IMR-90 (cell line): ENCODE measurements around the gene HLA-B. TPM values are rescaled to one million over a fixed set of nuclear protein-coding genes. Genes with fewer than 3 reads are reported as not detected.

Experiments used
- ATAC-seq: fragments of 200-7000 bp; cut with Tn5 transposase; 2 replicates; pipeline ENCODE4 v1.9.1; 2020; ENCODE audit warnings: low read depth, mild to moderate bottlenecking, moderate library complexity
- BruUV-seq: library from RNA; stranded (reverse); fragments of 400-500 nt; replicated peaks from 2 replicates; lab custom pipeline; 2021; lab: Mats Ljungman, UMichigan
- CTCF ChIA-PET: fragments of 300-600 bp; formaldehyde crosslinking; extraction: SDS; loops from one replicate; lab custom pipeline; 2021; ENCODE audit warnings: antibody characterized with exemption; lab: Yijun Ruan, JAX
- POLR2A ChIA-PET: fragments of 300-600 bp; sonication (Branson Sonifier 250); formaldehyde crosslinking; loops from one replicate; lab custom pipeline; 2022; ENCODE audit warnings: antibody characterized with exemption; ENCODE audit not compliant: unreplicated experiment; lab: Charles Lee
- DNase-seq: peaks from one replicate; pipeline ENCODE4 v3.0.0; 2013
- H2AFZ ChIP-seq: replicated peaks from 2 replicates; pipeline ENCODE3; 2013; ENCODE audit warnings: low read length, mild to moderate bottlenecking; ENCODE audit not compliant: poor library complexity
- H2AK5ac ChIP-seq: 2 replicates; pipeline ENCODE4 v1.6.1; 2013; ENCODE audit warnings: low read depth, low read length, inconsistent platforms
- H2AK9ac ChIP-seq: replicated peaks from 2 replicates; pipeline ENCODE3; 2013; ENCODE audit warnings: mild to moderate bottlenecking, low read depth, low read length, moderate library complexity; ENCODE audit not compliant: poor library complexity
- H2BK120ac ChIP-seq: 2 replicates; pipeline ENCODE4 v1.6.1; 2013; ENCODE audit warnings: low read depth, low read length, inconsistent platforms
- H2BK15ac ChIP-seq: 3 replicates; pipeline ENCODE4 v1.6.1; 2013; ENCODE audit warnings: low read depth, low read length, inconsistent platforms
- H2BK20ac ChIP-seq: 2 replicates; pipeline ENCODE4 v1.6.1; 2013; ENCODE audit warnings: low read depth, mild to moderate bottlenecking, inconsistent platforms, low read length, moderate library complexity
- H2BK5ac ChIP-seq: 2 replicates; pipeline ENCODE4 v1.6.1; 2013; ENCODE audit warnings: mild to moderate bottlenecking, low read depth, low read length, inconsistent platforms; ENCODE audit not compliant: poor library complexity, severe bottlenecking
- H3K14ac ChIP-seq: replicated peaks from 2 replicates; pipeline ENCODE4 v1.6.1; 2013; ENCODE audit warnings: low read depth, low read length, inconsistent platforms
- H3K18ac ChIP-seq: 2 replicates; pipeline ENCODE4 v1.6.1; 2013; ENCODE audit warnings: low read depth, low read length, control low read depth
- H3K23ac ChIP-seq: 2 replicates; pipeline ENCODE4 v1.6.1; 2013; ENCODE audit warnings: low read depth, low read length, inconsistent platforms
- H3K27ac ChIP-seq: 2 replicates; pipeline ENCODE4 v1.5.1; 2013; ENCODE audit warnings: mild to moderate bottlenecking, control low read depth, low read length; ENCODE audit not compliant: insufficient read depth
- H3K27me3 ChIP-seq: 2 replicates; pipeline ENCODE4 v1.6.1; 2013; ENCODE audit warnings: low read length; ENCODE audit not compliant: control insufficient read depth, insufficient read depth
- H3K36me3 ChIP-seq: 2 replicates; pipeline ENCODE4 v1.6.1; 2013; ENCODE audit warnings: low read length, mixed read lengths; ENCODE audit not compliant: control insufficient read depth, insufficient read depth
- H3K4ac ChIP-seq: 2 replicates; pipeline ENCODE4 v1.6.1; 2013; ENCODE audit warnings: low read depth, low read length, inconsistent platforms
- H3K4me1 ChIP-seq: 2 replicates; pipeline ENCODE4 v1.6.1; 2013; ENCODE audit warnings: low read length, mixed read lengths; ENCODE audit not compliant: control insufficient read depth, insufficient read depth
- H3K4me2 ChIP-seq: 2 replicates; pipeline ENCODE4 v1.6.1; 2013; ENCODE audit warnings: low read depth, mild to moderate bottlenecking, control low read depth, low read length, moderate library complexity
- H3K4me3 ChIP-seq: 2 replicates; pipeline ENCODE4 v1.5.1; 2013; ENCODE audit warnings: low read depth, mild to moderate bottlenecking, control low read depth, low read length, moderate library complexity; ENCODE audit not compliant: insufficient read depth
- H3K56ac ChIP-seq: 2 replicates; pipeline ENCODE4 v1.6.1; 2013; ENCODE audit warnings: low read length, inconsistent platforms; ENCODE audit not compliant: insufficient read depth; ENCODE audit errors: extremely low read depth
- H3K79me1 ChIP-seq, 2 experiments: 2 replicates each; pipeline ENCODE4 v1.6.1; 2013; ENCODE audit warnings: low read length in 2 of 2, inconsistent platforms in 1 of 2, low read depth in 1 of 2
- H3K9ac ChIP-seq: 2 replicates; pipeline ENCODE4 v1.6.1; 2013; ENCODE audit warnings: low read depth, low read length, control low read depth
- H3K9me1 ChIP-seq: 2 replicates; pipeline ENCODE4 v1.6.1; 2013; ENCODE audit warnings: low read length, inconsistent platforms; ENCODE audit not compliant: insufficient read depth
- H3K9me3 ChIP-seq: 2 replicates; pipeline ENCODE4 v1.6.1; 2013; ENCODE audit warnings: low read length; ENCODE audit not compliant: control insufficient read depth, insufficient read depth
- H4K20me1 ChIP-seq: 2 replicates; pipeline ENCODE4 v1.6.1; 2013; ENCODE audit warnings: low read length, inconsistent platforms; ENCODE audit not compliant: insufficient read depth
- H4K5ac ChIP-seq: 2 replicates; pipeline ENCODE4 v1.6.1; 2013; ENCODE audit warnings: mild to moderate bottlenecking, low read depth, low read length, control low read depth
- H4K8ac ChIP-seq, 2 experiments: 2 replicates each; pipeline ENCODE4 v1.6.1; 2013; ENCODE audit warnings: low read depth in 2 of 2, low read length in 2 of 2, control low read depth in 1 of 2, inconsistent platforms in 1 of 2
- H4K91ac ChIP-seq: 2 replicates; pipeline ENCODE4 v1.6.1; 2013; ENCODE audit warnings: low read depth, low read length, inconsistent platforms; ENCODE audit not compliant: insufficient read depth
- BHLHE40 ChIP-seq: fragments of 150-350 bp; IDR thresholded peaks from 2 replicates; pipeline ENCODE4 v1.6.1; 2016; ENCODE audit warnings: mild to moderate bottlenecking, low read depth, low read length
- CEBPB ChIP-seq: IDR thresholded peaks from 2 replicates; pipeline ENCODE4 v1.6.1; 2012; ENCODE audit warnings: low read depth, low read length, improper control_type of control experiment
- CHD1 ChIP-seq: IDR thresholded peaks from 2 replicates; pipeline ENCODE4 v1.6.1; 2012; ENCODE audit warnings: low read depth, low read length, improper control_type of control experiment
- MAFK ChIP-seq: IDR thresholded peaks from 2 replicates; pipeline ENCODE4 v1.6.1; 2012; ENCODE audit warnings: low read depth, low read length, improper control_type of control experiment
- MXI1 ChIP-seq: IDR thresholded peaks from 2 replicates; pipeline ENCODE4 v1.6.1; 2012; ENCODE audit warnings: low read depth, mild to moderate bottlenecking, low read length, moderate library complexity, borderline replicate concordance
- NFE2L2 ChIP-seq: fragments of 150-350 bp; IDR thresholded peaks from 2 replicates; pipeline ENCODE4 v1.6.1; 2016; ENCODE audit warnings: low read depth, mild to moderate bottlenecking, low read length
- RAD21 ChIP-seq: IDR thresholded peaks from 2 replicates; pipeline ENCODE4 v1.6.1; 2012; ENCODE audit warnings: low read length, improper control_type of control experiment
- RFX5 ChIP-seq: IDR thresholded peaks from 2 replicates; pipeline ENCODE4 v1.8.0; 2012; ENCODE audit warnings: low read depth, mild to moderate bottlenecking, low read length, moderate library complexity
- SMC3 ChIP-seq: fragments of 150-350 bp; IDR thresholded peaks from 2 replicates; pipeline ENCODE4 v1.6.1; 2016; ENCODE audit warnings: low read depth, mild to moderate bottlenecking, antibody characterized with exemption, low read length, moderate library complexity
- USF2 ChIP-seq: fragments of 150-350 bp; IDR thresholded peaks from 2 replicates; pipeline ENCODE4 v1.6.1; 2017; ENCODE audit warnings: mild to moderate bottlenecking, antibody characterized with exemption, low read length, low read depth
- WGBS, 2 experiments: methylation state at CpG; one replicate each; pipeline versions ENCODE4 v1.1.5 to v1.1.7; 2013; ENCODE audit warnings: missing lambda C conversion rate in 2 of 2; ENCODE audit not compliant: insufficient read length in 1 of 2; ENCODE audit errors: extremely low coverage in 2 of 2; 5-methylcytosine and 5-hydroxymethylcytosine counted together
- dilution Hi-C: fragments of 300-500 bp; cut with HindIII; formaldehyde crosslinking; loops from one replicate; pipeline ENCODE4 v1.14.3; 2018; ENCODE audit warnings: low sequenced_read_pairs; ENCODE audit not compliant: unreplicated experiment
- in situ Hi-C: fragments of 300-500 bp; cut with MboI; formaldehyde crosslinking; loops from 3 replicates; pipeline ENCODE4 v1.14.3; 2019; ENCODE audit warnings: low sequenced_read_pairs, inconsistent platforms, mixed read lengths
- intact Hi-C: fragments of 100-400 bp; cut with micrococcal nuclease; formaldehyde crosslinking; loops from 2 replicates; pipeline ENCODE4 v1.10.0; 2022
- polyA plus RNA-seq, 3 experiments: library from polyadenylated mRNA; depleted of rRNA; stranded (reverse); fragments of >200 nt; gene quantifications; 2 replicates each; pipeline ENCODE4 v1.2.3, GENCODE V29; 2012; ENCODE audit warnings: low replicate concordance in 1 of 3
- total RNA-seq: library from RNA; depleted of rRNA; stranded (reverse); fragments of >200 nt; gene quantifications from 2 replicates; pipeline ENCODE4 v1.2.3, GENCODE V29; 2012

Gene HLA-B
- total and polyA plus RNA-seq, 2 of the 4 experiments (the other 2 are of a cell fraction), result 44.1 to 309 TPM

DNA sequence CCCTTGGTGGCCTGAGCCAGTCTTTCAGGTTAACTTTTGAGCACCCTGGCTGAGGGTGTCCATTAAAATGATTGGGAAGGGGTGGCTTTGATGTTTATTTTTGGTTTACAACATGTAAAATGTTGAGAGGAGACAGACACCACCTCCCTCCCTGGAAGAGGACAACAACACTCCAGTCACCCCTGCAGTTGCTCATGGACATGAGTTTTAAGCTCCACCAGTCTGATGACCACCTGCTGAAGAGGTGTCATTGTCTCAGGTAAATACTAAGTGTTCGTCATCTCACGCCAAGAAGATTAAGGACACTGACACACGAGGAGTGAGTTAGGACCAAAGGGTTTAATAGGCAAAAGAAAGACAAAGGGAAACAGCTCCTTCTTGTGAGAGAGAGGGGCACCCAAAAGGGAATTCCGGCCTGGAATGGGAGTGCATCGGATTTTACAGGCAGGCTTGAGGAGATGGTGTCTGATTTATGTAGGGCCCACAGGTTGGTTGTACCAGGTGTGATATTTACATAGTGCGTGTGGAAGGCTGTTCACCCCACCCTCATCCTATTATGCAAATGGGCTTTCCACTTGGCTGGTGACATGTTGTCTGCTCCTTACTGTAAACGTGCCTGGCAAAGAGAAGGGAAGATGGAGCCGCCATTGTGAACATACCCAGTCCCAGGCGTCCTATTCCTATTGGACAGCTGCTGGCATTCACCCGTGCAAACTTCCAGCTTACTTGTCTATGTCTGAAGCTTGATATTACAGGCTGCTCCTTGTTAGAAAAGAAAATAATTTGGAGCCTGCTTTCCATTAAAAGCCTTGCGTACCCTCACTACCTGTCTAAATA lies 6.6 kb downstream of the HLA-B start:
- DNase-seq (no peak), ATAC-seq (no peak)
- ChIA-PET POLR2A (no interaction called here), CTCF (no interaction called here)
- Histone ChIP-seq H3K56ac (no peak overlapping the region), H2BK5ac (no peak overlapping the region), H3K27me3 (peaks cover 38% of the 10 kb centered on the region), H2BK15ac (no peak overlapping the region), H3K4ac (no peak overlapping the region), H3K9me3 (no peaks in the 10 kb centered on the region), H2BK20ac (no peak overlapping the region), H4K20me1 (peaks cover 2% of the 10 kb centered on the region; the same call in 1 of the 2 replicates), H4K91ac (no peak overlapping the region), H3K4me1 (no peaks in the 10 kb centered on the region), H3K14ac (no peak overlapping the region), H2AK9ac (no peak overlapping the region), H3K27ac (no peak overlapping the region), H3K36me3 (peaks cover 13% of the 10 kb centered on the region), H3K18ac (no peak overlapping the region), H3K79me1 (peaks cover 0 to 10% of the 10 kb centered on the region in 2 experiments; a peak in 3 of 4 replicates), H3K4me2 (no peak overlapping the region), H4K8ac (no peak overlapping the region), H3K23ac (no peak overlapping the region), H3K9ac (no peak overlapping the region), H3K9me1 (peaks cover 8% of the 10 kb centered on the region; the same call in 1 of the 2 replicates), H2AFZ (no peak overlapping the region), H2AK5ac (no peak overlapping the region), H2BK120ac (no peak overlapping the region), H3K4me3 (no peak overlapping the region), H4K5ac (no peak overlapping the region)
- TF ChIP-seq MXI1 (no peak), MAFK (no peak), RFX5 (no peak), SMC3 (no peak), NFE2L2 (no peak), CHD1 (no peak), CEBPB (no peak), BHLHE40 (no peak), USF2 (no peak), RAD21 (no peak)
- WGBS, 2 experiments, result 60% methylated on average over 1 of the region's 11 CpGs; no CpG with 5 or more reads in 1 of the 2 experiments
- dilution Hi-C loops (no loop called here), intact Hi-C loops (loop anchor here (2.0 kb wide), 1 partner anchor 84 kb away; no protein-coding TSS in a partner anchor), in situ Hi-C loops (no loop called here)
- no TSS peak for BruUV-seq
